HepG2 (cell line): ENCODE measurements around the gene ITPRIP. TPM values are rescaled to one million over a fixed set of nuclear protein-coding genes. Genes with fewer than 3 reads are reported as not detected.

Source experiments
- CTCF ChIP-seq: sonication (generic); formaldehyde crosslinking; IDR thresholded peaks from 2 replicates; pipeline ENCODE4 v1.5.0; 2020; ENCODE audit warnings: mild to moderate bottlenecking, missing genetic modification reagents, moderate library complexity
- EEA1 ChIP-seq: sonication (generic); formaldehyde crosslinking; IDR thresholded peaks from 2 replicates; pipeline ENCODE4 v1.5.1; 2020; ENCODE audit warnings: mild to moderate bottlenecking, missing genetic modification reagents, borderline replicate concordance
- PAXIP1 ChIP-seq: sonication (generic); formaldehyde crosslinking; conservative IDR thresholded peaks from 2 replicates; pipeline ENCODE4 v1.4.0; 2020; ENCODE audit warnings: mild to moderate bottlenecking, missing genetic modification reagents, moderate library complexity
- SNAPC2 ChIP-seq: sonication (generic); formaldehyde crosslinking; IDR thresholded peaks from 2 replicates; pipeline ENCODE4 v1.8.1; 2022; ENCODE audit warnings: mild to moderate bottlenecking, missing genetic modification reagents
- TARDBP ChIP-seq: sonication (generic); formaldehyde crosslinking; IDR thresholded peaks from 2 replicates; pipeline ENCODE4 v1.8.0; 2022; ENCODE audit warnings: mild to moderate bottlenecking, missing genetic modification reagents
- TFDP2 ChIP-seq: sonication (generic); formaldehyde crosslinking; IDR thresholded peaks from 2 replicates; pipeline ENCODE4 v1.4.0; 2020; ENCODE audit warnings: missing genetic modification reagents
- YEATS4 ChIP-seq: sonication (generic); formaldehyde crosslinking; IDR thresholded peaks from 2 replicates; pipeline ENCODE4 v1.4.0; 2020; ENCODE audit warnings: missing genetic modification reagents, borderline replicate concordance
- polyA plus RNA-seq, 8 experiments: library from polyadenylated mRNA; depleted of rRNA in 3 of 8; stranded (reverse) in 7 of 8; unstranded in 1 of 8; fragments of >200 nt; fragmentation: Illumina TruSeq in 4 of 8; extraction: Trizol in 4 of 8; gene quantifications; 2 replicates each; pipeline versions ENCODE4 v1.2.1 to v1.2.3, GENCODE V29; 2011 to 2016; ENCODE audit warnings: low read depth in 4 of 8, missing spikeins in 1 of 8, mixed read lengths in 1 of 8; ENCODE audit not compliant: insufficient read depth in 1 of 8
- total RNA-seq, 5 experiments: library from RNA; depleted of rRNA; stranded (reverse); fragments of >200 nt; fragmentation: Illumina TruSeq; extraction: Trizol; gene quantifications; 2 replicates each; pipeline ENCODE4 v1.2.3, GENCODE V29; 2016; ENCODE audit warnings: low read depth in 1 of 5
- TF ChIP-seq, protein P1 (sequence below): sonication (generic); formaldehyde crosslinking; conservative IDR thresholded peaks from 2 replicates; pipeline ENCODE4 v1.4.0; 2020; ENCODE audit warnings: missing genetic modification reagents
- TF ChIP-seq, protein P2 (sequence below): sonication (generic); formaldehyde crosslinking; IDR thresholded peaks from 2 replicates; pipeline ENCODE4 v1.4.0; 2020; ENCODE audit warnings: missing genetic modification reagents, mild to moderate bottlenecking, borderline replicate concordance
- TF ChIP-seq, protein P3 (sequence below): sonication (generic); formaldehyde crosslinking; IDR thresholded peaks from 2 replicates; pipeline ENCODE4 v1.8.1; 2023; ENCODE audit warnings: mild to moderate bottlenecking, moderate library complexity, missing genetic modification reagents
- TF ChIP-seq, protein P4 (sequence below): sonication (generic); formaldehyde crosslinking; IDR thresholded peaks from 2 replicates; pipeline ENCODE4 v1.4.0; 2020; ENCODE audit warnings: missing genetic modification reagents

Gene ITPRIP
- total and polyA plus RNA-seq, 2 of the 13 experiments (the other 11 are each of a cell fraction or from before 2014, with no cell fraction given), result 1.00 to 2.8 TPM

DNA sequence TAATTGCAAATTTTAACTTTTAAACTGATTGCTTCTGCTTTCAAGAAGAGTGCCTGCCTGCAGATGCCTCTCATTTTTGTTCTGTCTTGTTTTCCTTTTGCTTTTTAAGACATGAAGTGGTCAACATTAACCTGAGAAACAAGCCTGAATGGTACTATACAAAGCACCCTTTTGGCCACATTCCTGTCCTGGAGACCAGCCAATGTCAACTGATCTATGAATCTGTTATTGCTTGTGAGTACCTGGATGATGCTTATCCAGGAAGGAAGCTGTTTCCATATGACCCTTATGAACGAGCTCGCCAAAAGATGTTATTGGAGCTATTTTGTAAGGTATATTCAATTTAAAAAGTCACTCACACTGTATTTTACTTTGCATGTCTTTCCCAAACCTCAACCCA lies 60.5 kb downstream of the ITPRIP start (continued):
- TF ChIP-seq, protein P1, sequence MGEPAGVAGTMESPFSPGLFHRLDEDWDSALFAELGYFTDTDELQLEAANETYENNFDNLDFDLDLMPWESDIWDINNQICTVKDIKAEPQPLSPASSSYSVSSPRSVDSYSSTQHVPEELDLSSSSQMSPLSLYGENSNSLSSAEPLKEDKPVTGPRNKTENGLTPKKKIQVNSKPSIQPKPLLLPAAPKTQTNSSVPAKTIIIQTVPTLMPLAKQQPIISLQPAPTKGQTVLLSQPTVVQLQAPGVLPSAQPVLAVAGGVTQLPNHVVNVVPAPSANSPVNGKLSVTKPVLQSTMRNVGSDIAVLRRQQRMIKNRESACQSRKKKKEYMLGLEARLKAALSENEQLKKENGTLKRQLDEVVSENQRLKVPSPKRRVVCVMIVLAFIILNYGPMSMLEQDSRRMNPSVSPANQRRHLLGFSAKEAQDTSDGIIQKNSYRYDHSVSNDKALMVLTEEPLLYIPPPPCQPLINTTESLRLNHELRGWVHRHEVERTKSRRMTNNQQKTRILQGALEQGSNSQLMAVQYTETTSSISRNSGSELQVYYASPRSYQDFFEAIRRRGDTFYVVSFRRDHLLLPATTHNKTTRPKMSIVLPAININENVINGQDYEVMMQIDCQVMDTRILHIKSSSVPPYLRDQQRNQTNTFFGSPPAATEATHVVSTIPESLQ (CRISPR knock-in tag), result no peak
- TF ChIP-seq TFDP2 (CRISPR knock-in tag) (no peak), PAXIP1 (peak; percentile 79), CTCF (no peak), SNAPC2 (CRISPR knock-in tag) (no peak), EEA1 (no peak), TARDBP (CRISPR knock-in tag) (no peak), YEATS4 (CRISPR knock-in tag) (no peak)
- TF ChIP-seq, protein P2, sequence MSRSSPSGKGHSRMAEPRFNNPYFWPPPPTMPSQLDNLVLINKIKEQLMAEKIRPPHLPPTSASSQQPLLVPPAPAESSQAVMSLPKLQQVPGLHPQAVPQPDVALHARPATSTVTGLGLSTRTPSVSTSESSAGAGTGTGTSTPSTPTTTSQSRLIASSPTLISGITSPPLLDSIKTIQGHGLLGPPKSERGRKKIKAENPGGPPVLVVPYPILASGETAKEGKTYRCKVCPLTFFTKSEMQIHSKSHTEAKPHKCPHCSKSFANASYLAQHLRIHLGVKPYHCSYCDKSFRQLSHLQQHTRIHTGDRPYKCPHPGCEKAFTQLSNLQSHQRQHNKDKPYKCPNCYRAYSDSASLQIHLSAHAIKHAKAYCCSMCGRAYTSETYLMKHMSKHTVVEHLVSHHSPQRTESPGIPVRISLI (CRISPR knock-in tag), result no peak
- TF ChIP-seq, protein P3, sequence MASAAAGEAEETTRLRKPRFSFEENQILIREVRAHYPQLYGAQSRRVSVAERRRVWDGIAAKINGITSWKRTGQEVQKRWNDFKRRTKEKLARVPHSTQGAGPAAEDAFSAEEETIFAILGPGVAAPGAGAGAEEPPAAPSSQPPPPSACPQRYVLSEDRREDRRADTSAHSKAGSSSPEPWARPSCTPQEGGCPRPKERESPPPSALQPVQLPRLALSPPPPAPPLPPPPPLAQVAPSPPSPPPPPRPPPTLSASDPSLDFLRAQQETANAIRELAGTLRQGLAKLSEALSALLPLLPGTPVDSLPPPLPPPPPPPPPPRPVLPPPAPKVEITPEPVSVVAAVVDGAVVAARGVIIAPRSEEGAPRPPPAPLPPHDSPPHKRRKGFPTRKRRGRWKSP, result no peak
- TF ChIP-seq, protein P4, sequence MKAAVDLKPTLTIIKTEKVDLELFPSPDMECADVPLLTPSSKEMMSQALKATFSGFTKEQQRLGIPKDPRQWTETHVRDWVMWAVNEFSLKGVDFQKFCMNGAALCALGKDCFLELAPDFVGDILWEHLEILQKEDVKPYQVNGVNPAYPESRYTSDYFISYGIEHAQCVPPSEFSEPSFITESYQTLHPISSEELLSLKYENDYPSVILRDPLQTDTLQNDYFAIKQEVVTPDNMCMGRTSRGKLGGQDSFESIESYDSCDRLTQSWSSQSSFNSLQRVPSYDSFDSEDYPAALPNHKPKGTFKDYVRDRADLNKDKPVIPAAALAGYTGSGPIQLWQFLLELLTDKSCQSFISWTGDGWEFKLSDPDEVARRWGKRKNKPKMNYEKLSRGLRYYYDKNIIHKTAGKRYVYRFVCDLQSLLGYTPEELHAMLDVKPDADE (CRISPR knock-in tag), result no peak
